HEK293 (cell line): ENCODE measurements around the gene GLCE.

ENCODE experiments used
- ATF2 ChIP-seq: fragments of 450-650 bp; formaldehyde crosslinking; IDR thresholded peaks from 2 replicates; pipeline ENCODE4 v1.5.1; 2016; ENCODE audit warnings: missing biosample characterization, missing genetic modification characterization, low read depth
- CTCF ChIP-seq: fragments of 450-650 bp; formaldehyde crosslinking; IDR thresholded peaks from 2 replicates; pipeline ENCODE4 v1.5.1; 2016; ENCODE audit warnings: missing biosample characterization, missing genetic modification characterization
- GLIS1 ChIP-seq: fragments of 450-650 bp; formaldehyde crosslinking; IDR thresholded peaks from 2 replicates; pipeline ENCODE4 v1.5.1; 2016; ENCODE audit warnings: missing biosample characterization, missing genetic modification characterization
- KLF1 ChIP-seq: fragments of 450-650 bp; formaldehyde crosslinking; IDR thresholded peaks from 2 replicates; pipeline ENCODE4 v1.5.1; 2016; ENCODE audit warnings: missing biosample characterization, missing genetic modification characterization
- REST ChIP-seq: fragments of 450-650 bp; formaldehyde crosslinking; IDR thresholded peaks from 2 replicates; pipeline ENCODE4 v1.5.1; 2016; ENCODE audit warnings: missing biosample characterization, missing genetic modification characterization
- ZBTB20 ChIP-seq: fragments of 450-650 bp; formaldehyde crosslinking; IDR thresholded peaks from 2 replicates; pipeline ENCODE4 v1.5.1; 2016; ENCODE audit warnings: missing biosample characterization, missing genetic modification characterization
- ZNF274 ChIP-seq, 2 experiments: fragments of 200-500 bp in 1 of 2; fragments of 450-650 bp in 1 of 2; sonication (Bioruptor generic) in 1 of 2; formaldehyde crosslinking in 1 of 2; IDR thresholded peaks; 2 replicates each; pipeline versions ENCODE4 v1.5.1 to v1.6.1; 2014 to 2016; ENCODE audit warnings: borderline replicate concordance in 1 of 2, inconsistent platforms in 1 of 2, low read length in 1 of 2, missing biosample characterization in 1 of 2, missing genetic modification characterization in 1 of 2
- ZNF280D ChIP-seq: fragments of 450-650 bp; formaldehyde crosslinking; IDR thresholded peaks from 2 replicates; pipeline ENCODE4 v1.5.1; 2016; ENCODE audit warnings: missing biosample characterization, missing genetic modification characterization
- ZNF394 ChIP-seq: fragments of 450-650 bp; formaldehyde crosslinking; IDR thresholded peaks from 2 replicates; pipeline ENCODE4 v1.5.1; 2016; ENCODE audit warnings: missing biosample characterization, missing genetic modification characterization, mild to moderate bottlenecking, moderate library complexity, borderline replicate concordance
- ZNF777 ChIP-seq: fragments of 450-650 bp; formaldehyde crosslinking; IDR thresholded peaks from 2 replicates; pipeline ENCODE4 v1.5.1; 2017; ENCODE audit warnings: missing biosample characterization, missing genetic modification characterization, borderline replicate concordance
- ZNF830 ChIP-seq: fragments of 450-650 bp; IDR thresholded peaks from 2 replicates; pipeline ENCODE4 v1.5.0; 2018; ENCODE audit warnings: missing biosample characterization, missing genetic modification characterization, low read depth, mild to moderate bottlenecking, moderate library complexity

GRCh38 chr15:69159805-69160140 is 662 bp upstream of the GLCE start:
- TF ChIP-seq KLF1: no peak
- no peak for TF ChIP-seq CTCF (tag by site-specific recombination)
- TF ChIP-seq ATF2 (tag by site-specific recombination): no peak
- peak; percentile 63 for TF ChIP-seq ZBTB20 (tag by site-specific recombination)
- TF ChIP-seq ZNF830: no peak
- TF ChIP-seq ZNF777 (tag by site-specific recombination): no peak
- no peak for TF ChIP-seq REST (tag by site-specific recombination)
- no peak for TF ChIP-seq ZNF274 (IDR thresholded peaks at IDR 0.05; ENCODE audit: low read length)
- no peak for TF ChIP-seq ZNF274 (tag by site-specific recombination; IDR thresholded peaks at IDR 0.05; ENCODE audit: borderline replicate concordance)
- TF ChIP-seq GLIS1 (tag by site-specific recombination): no peak
- no peak for TF ChIP-seq ZNF394 (tag by site-specific recombination)
- no peak for TF ChIP-seq ZNF280D (tag by site-specific recombination)
